Measurements from ENCODE around the gene RGSL1.
A peak's percentile ranks its signal among the peaks of the same experiment; 100 is the strongest.
"Not testable (repeated sequence)": the region's sequence is repeated elsewhere in the genome, so short reads cannot be mapped to it uniquely, and the experiment has no call there.

RGSL1 gene

GRCh38 chr1:182438326-182438725 is 11.6 kb upstream of the RGSL1 start:
- no peak overlapping the region for H2AK5ac ChIP-seq (ENCODE audit: low read length)
- DNase-seq = no peak
- no peaks in the 10 kb centered on the region for H3K4me1 ChIP-seq (ENCODE audit: control insufficient read depth, low read depth, low read length)
- no CpG with 5 or more reads among the region's 1 CpG for WGBS (ENCODE audit: extremely low coverage, insufficient coverage, low lambda C conversion rate)
- no peak overlapping the region for H4K5ac ChIP-seq (ENCODE audit: low read length)
- no peak overlapping the region for H3K56ac ChIP-seq (ENCODE audit: low read length)
- no peaks in the 10 kb centered on the region for H3K36me3 ChIP-seq (ENCODE audit: control insufficient read depth, insufficient read depth, low read length)
- H3K79me2 ChIP-seq (ENCODE audit: control insufficient read depth, insufficient read depth, low read length) = no peaks in the 10 kb centered on the region
- no peak overlapping the region for H2BK5ac ChIP-seq (ENCODE audit: low read length)
- H3K27ac ChIP-seq (ENCODE audit: low read depth, low read length) = no peak overlapping the region
- no peak overlapping the region for H3K9ac ChIP-seq (ENCODE audit: low read length)
- H2BK15ac ChIP-seq (replicated peaks; ENCODE audit: low read depth) = no peak overlapping the region
- no peak overlapping the region for H2BK120ac ChIP-seq (ENCODE audit: low read depth, low read length)
- H3K27me3 ChIP-seq (ENCODE audit: insufficient read depth, low read length, poor library complexity) = no peaks in the 10 kb centered on the region
- no peak overlapping the region for H3K18ac ChIP-seq (ENCODE audit: low read length)
- H3K79me1 ChIP-seq (ENCODE audit: low read length) = no peaks in the 10 kb centered on the region
- no peak overlapping the region for H3K23ac ChIP-seq (ENCODE audit: low read length)
- H3K4me2 ChIP-seq (ENCODE audit: low read length) = no peak overlapping the region
- H3K4ac ChIP-seq (ENCODE audit: low read depth, low read length) = no peak overlapping the region
- H4K8ac ChIP-seq (ENCODE audit: low read depth, low read length) = no peak overlapping the region
- no peak overlapping the region for H3K4me3 ChIP-seq (ENCODE audit: low read length)

DNA sequence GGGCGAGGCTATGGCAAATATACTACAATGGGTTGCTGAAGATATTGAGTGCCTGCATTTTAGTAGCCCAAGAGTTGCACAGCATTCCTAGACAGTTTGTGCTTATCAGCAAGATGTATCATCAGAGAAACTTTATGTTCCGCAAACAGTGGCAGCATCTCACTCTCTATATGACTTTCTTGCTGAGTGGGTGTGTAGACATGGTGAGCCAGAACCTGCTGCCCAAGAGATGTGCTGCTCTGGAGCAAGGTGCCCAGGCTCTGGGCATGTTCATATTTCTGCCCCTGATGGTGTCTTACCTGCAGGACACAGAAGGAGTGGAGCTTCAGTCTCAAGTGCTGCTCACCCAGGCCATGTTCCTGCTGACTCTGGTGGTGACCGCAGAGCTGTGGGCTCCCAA is 8.2 kb upstream of the RGSL1 start:
- H2BK15ac ChIP-seq (replicated peaks; ENCODE audit: low read depth) = no peak overlapping the region
- H3K27me3 ChIP-seq (ENCODE audit: insufficient read depth, low read length, poor library complexity) = no peaks in the 10 kb centered on the region
- no peaks in the 10 kb centered on the region for H3K4me1 ChIP-seq (ENCODE audit: control insufficient read depth, low read depth, low read length)
- no peak overlapping the region for H3K4me3 ChIP-seq (ENCODE audit: low read length)
- no peak overlapping the region for H3K4me2 ChIP-seq (ENCODE audit: low read length)
- WGBS (ENCODE audit: extremely low coverage, insufficient coverage, low lambda C conversion rate) = no CpG with 5 or more reads among the region's 3 CpGs
- H3K79me2 ChIP-seq (ENCODE audit: control insufficient read depth, insufficient read depth, low read length) = no peaks in the 10 kb centered on the region
- no peak overlapping the region for H3K23ac ChIP-seq (ENCODE audit: low read length)
- no peak overlapping the region for H4K5ac ChIP-seq (ENCODE audit: low read length)
- no peak overlapping the region for H3K27ac ChIP-seq (ENCODE audit: low read depth, low read length)
- H4K8ac ChIP-seq (ENCODE audit: low read depth, low read length) = no peak overlapping the region
- DNase-seq = no peak
- no peak overlapping the region for H2AK5ac ChIP-seq (ENCODE audit: low read length)
- H2BK120ac ChIP-seq (ENCODE audit: low read depth, low read length) = no peak overlapping the region
- no peak overlapping the region for H3K18ac ChIP-seq (ENCODE audit: low read length)
- H3K56ac ChIP-seq (ENCODE audit: low read length) = no peak overlapping the region
- H2BK5ac ChIP-seq (ENCODE audit: low read length) = no peak overlapping the region
- no peak overlapping the region for H3K9ac ChIP-seq (ENCODE audit: low read length)
- H3K79me1 ChIP-seq (ENCODE audit: low read length) = no peaks in the 10 kb centered on the region
- H3K4ac ChIP-seq (ENCODE audit: low read depth, low read length) = no peak overlapping the region
- no peaks in the 10 kb centered on the region for H3K36me3 ChIP-seq (ENCODE audit: control insufficient read depth, insufficient read depth, low read length)

GRCh38 chr1:182442333-182442732 is 7.6 kb upstream of the RGSL1 start:
- Histone ChIP-seq H3K56ac (ENCODE audit: low read length) (no peak overlapping the region), H3K4me3 (ENCODE audit: low read length) (no peak overlapping the region), H3K4me1 (ENCODE audit: control insufficient read depth, low read depth, low read length) (no peaks in the 10 kb centered on the region), H3K18ac (ENCODE audit: low read length) (no peak overlapping the region), H2BK15ac (replicated peaks; ENCODE audit: low read depth) (no peak overlapping the region), H2AK5ac (ENCODE audit: low read length) (no peak overlapping the region), H3K79me1 (ENCODE audit: low read length) (no peaks in the 10 kb centered on the region), H3K27ac (ENCODE audit: low read depth, low read length) (no peak overlapping the region), H3K27me3 (ENCODE audit: insufficient read depth, low read length, poor library complexity) (no peaks in the 10 kb centered on the region), H3K4ac (ENCODE audit: low read depth, low read length) (no peak overlapping the region), H2BK5ac (ENCODE audit: low read length) (no peak overlapping the region), H2BK120ac (ENCODE audit: low read depth, low read length) (no peak overlapping the region), H4K5ac (ENCODE audit: low read length) (no peak overlapping the region), H3K23ac (ENCODE audit: low read length) (no peak overlapping the region), H3K4me2 (ENCODE audit: low read length) (no peak overlapping the region), H4K8ac (ENCODE audit: low read depth, low read length) (no peak overlapping the region), H3K9ac (ENCODE audit: low read length) (no peak overlapping the region), H3K36me3 (ENCODE audit: control insufficient read depth, insufficient read depth, low read length) (no peaks in the 10 kb centered on the region), H3K79me2 (ENCODE audit: control insufficient read depth, insufficient read depth, low read length) (no peaks in the 10 kb centered on the region)
- no CpG with 5 or more reads among the region's 1 CpG for WGBS (ENCODE audit: extremely low coverage, insufficient coverage, low lambda C conversion rate)
- no peak for DNase-seq

- H2BK5ac ChIP-seq (ENCODE audit: low read length) = no peak overlapping the region
- H2BK120ac ChIP-seq (ENCODE audit: low read depth, low read length) = no peak overlapping the region
- no peak overlapping the region for H3K4me3 ChIP-seq (ENCODE audit: low read length)
- DNase-seq = peak; percentile 24
- no peak overlapping the region for H3K23ac ChIP-seq (ENCODE audit: low read length)
- H4K5ac ChIP-seq (ENCODE audit: low read length) = no peak overlapping the region
- H3K27me3 ChIP-seq (ENCODE audit: insufficient read depth, low read length, poor library complexity) = no peaks in the 10 kb centered on the region
- H3K56ac ChIP-seq (ENCODE audit: low read length) = no peak overlapping the region
- no peak overlapping the region for H3K4ac ChIP-seq (ENCODE audit: low read depth, low read length)
- no peak overlapping the region for H4K8ac ChIP-seq (ENCODE audit: low read depth, low read length)
- H2AK5ac ChIP-seq (ENCODE audit: low read length) = no peak overlapping the region
- H3K18ac ChIP-seq (ENCODE audit: low read length) = no peak overlapping the region
- no peak overlapping the region for H3K4me2 ChIP-seq (ENCODE audit: low read length)
- no peaks in the 10 kb centered on the region for H3K79me1 ChIP-seq (ENCODE audit: low read length)
- no CpG with 5 or more reads among the region's 4 CpGs for WGBS (ENCODE audit: extremely low coverage, insufficient coverage, low lambda C conversion rate)
- no peak overlapping the region for H2BK15ac ChIP-seq (replicated peaks; ENCODE audit: low read depth)
- no peaks in the 10 kb centered on the region for H3K79me2 ChIP-seq (ENCODE audit: control insufficient read depth, insufficient read depth, low read length)
- no peaks in the 10 kb centered on the region for H3K4me1 ChIP-seq (ENCODE audit: control insufficient read depth, low read depth, low read length)
- H3K9ac ChIP-seq (ENCODE audit: low read length) = no peak overlapping the region
- H3K27ac ChIP-seq (ENCODE audit: low read depth, low read length) = no peak overlapping the region
- no peaks in the 10 kb centered on the region for H3K36me3 ChIP-seq (ENCODE audit: control insufficient read depth, insufficient read depth, low read length)
These were observed 5.4 kb upstream of the RGSL1 start for GRCh38 chr1:182444497-182444896.

GRCh38 chr1:182446033-182446669 is 3.8 kb upstream of the RGSL1 start:
- Histone ChIP-seq H2BK5ac (ENCODE audit: low read length) (peak overlapping the region; percentile 70), H3K18ac (ENCODE audit: low read length) (no peak overlapping the region), H3K36me3 (ENCODE audit: control insufficient read depth, insufficient read depth, low read length) (no peaks in the 10 kb centered on the region), H3K4me1 (ENCODE audit: control insufficient read depth, low read depth, low read length) (no peaks in the 10 kb centered on the region), H3K4me2 (ENCODE audit: low read length) (no peak overlapping the region), H4K8ac (ENCODE audit: low read depth, low read length) (no peak overlapping the region), H3K27me3 (ENCODE audit: insufficient read depth, low read length, poor library complexity) (no peaks in the 10 kb centered on the region), H2BK15ac (replicated peaks; ENCODE audit: low read depth) (no peak overlapping the region), H3K56ac (ENCODE audit: low read length) (no peak overlapping the region), H3K23ac (ENCODE audit: low read length) (no peak overlapping the region), H3K27ac (ENCODE audit: low read depth, low read length) (no peak overlapping the region), H3K79me2 (ENCODE audit: control insufficient read depth, insufficient read depth, low read length) (no peaks in the 10 kb centered on the region), H3K4me3 (ENCODE audit: low read length) (no peak overlapping the region), H2AK5ac (ENCODE audit: low read length) (no peak overlapping the region), H2BK120ac (ENCODE audit: low read depth, low read length) (no peak overlapping the region), H3K79me1 (ENCODE audit: low read length) (no peaks in the 10 kb centered on the region), H3K4ac (ENCODE audit: low read depth, low read length) (no peak overlapping the region), H4K5ac (ENCODE audit: low read length) (no peak overlapping the region), H3K9ac (ENCODE audit: low read length) (peak overlapping the region; percentile 52)
- WGBS (ENCODE audit: extremely low coverage, insufficient coverage, low lambda C conversion rate) = no CpG with 5 or more reads among the region's 3 CpGs
- DNase-seq = peak; percentile 79

GRCh38 chr1:182447124-182447523 is 2.8 kb upstream of the RGSL1 start:
- H4K8ac ChIP-seq (ENCODE audit: low read depth, low read length); H3K18ac ChIP-seq (ENCODE audit: low read length); H3K36me3 ChIP-seq (ENCODE audit: control insufficient read depth, insufficient read depth, low read length); H3K79me2 ChIP-seq (ENCODE audit: control insufficient read depth, insufficient read depth, low read length); H2BK120ac ChIP-seq (ENCODE audit: low read depth, low read length); H3K9ac ChIP-seq (ENCODE audit: low read length); H3K4me2 ChIP-seq (ENCODE audit: low read length); H3K79me1 ChIP-seq (ENCODE audit: low read length); H3K4me1 ChIP-seq (ENCODE audit: control insufficient read depth, low read depth, low read length); H4K5ac ChIP-seq (ENCODE audit: low read length); H3K27me3 ChIP-seq (ENCODE audit: insufficient read depth, low read length, poor library complexity); H2AK5ac ChIP-seq (ENCODE audit: low read length); DNase-seq; H3K23ac ChIP-seq (ENCODE audit: low read length); H2BK5ac ChIP-seq (ENCODE audit: low read length); H3K4ac ChIP-seq (ENCODE audit: low read depth, low read length); H3K4me3 ChIP-seq (ENCODE audit: low read length); H2BK15ac ChIP-seq (replicated peaks; ENCODE audit: low read depth); H3K27ac ChIP-seq (ENCODE audit: low read depth, low read length); H3K56ac ChIP-seq (ENCODE audit: low read length): not testable (repeated sequence)
- WGBS (ENCODE audit: extremely low coverage, insufficient coverage, low lambda C conversion rate) = no CpG with 5 or more reads among the region's 2 CpGs
